ENCODE measurements around the gene ATP7A. TPM values are rescaled to one million over a fixed set of nuclear protein-coding genes. Genes with fewer than 3 reads are reported as not detected.

Gene ATP7A
- polyA plus RNA-seq, 3 donors: 15.6 to 17.3 (median 16.1) TPM

Other genes with a start within 250 kb of the ATP7A start
- 10 to 100 TPM; 88.0 to 92.4 (median 89.6) TPM for gene ATRX, start 124.5 kb upstream of the ATP7A start, polyA plus RNA-seq (ENCODE audit: insufficient read length in 3 of 3)
- 10 to 100 TPM; 95.2 to 97.5 (median 95.4) TPM for gene MAGT1, start 15.3 kb upstream of the ATP7A start, polyA plus RNA-seq (ENCODE audit: insufficient read length in 3 of 3)
- gene COX7B, start 11.2 kb upstream of the ATP7A start, polyA plus RNA-seq (ENCODE audit: insufficient read length in 3 of 3): 100 to 1,000 TPM; 417 to 469 (median 440) TPM
- gene PGAM4, start 58.9 kb downstream of the ATP7A start, polyA plus RNA-seq (ENCODE audit: insufficient read length in 3 of 3): under 1 TPM in 1 of 3 donors, not detected in 2; 0.24 TPM
- 100 to 1,000 TPM; 415 to 447 (median 421) TPM for gene PGK1, start 193.6 kb downstream of the ATP7A start, polyA plus RNA-seq (ENCODE audit: insufficient read length in 3 of 3)
- 10 to 100 TPM; 51.1 to 58.6 (median 55.1) TPM for gene TAF9B, start 229.0 kb downstream of the ATP7A start, polyA plus RNA-seq (ENCODE audit: insufficient read length in 3 of 3)